ENCODE data around the gene ADORA3.

ADORA3 gene

GRCh38 chr1:111474521-111474920 lies 28.9 kb downstream of the ADORA3 start:
- no peak for DNase-seq

DNA sequence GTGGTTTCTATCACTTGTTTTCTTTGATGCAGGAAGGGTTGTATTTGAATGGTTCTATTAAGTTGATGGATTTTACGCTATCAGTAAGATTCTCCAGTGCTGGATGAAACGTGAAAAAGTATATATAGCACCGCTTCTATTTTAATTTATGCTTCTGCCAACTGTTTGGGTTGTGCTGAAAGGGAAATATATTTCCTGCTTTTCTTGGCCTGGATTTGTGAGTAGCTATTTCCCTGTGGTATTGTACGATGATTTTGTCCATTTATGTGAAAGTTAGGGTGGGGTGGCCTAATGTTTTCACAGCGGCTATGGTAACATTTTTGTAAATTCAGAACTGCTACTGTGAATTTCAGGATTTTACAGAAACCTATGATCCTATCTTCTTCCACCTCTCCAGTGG lies 29.3 kb downstream of the ADORA3 start:
- no peak for DNase-seq

- DNase-seq: no peak
These were observed 31.9 kb downstream of the ADORA3 start for GRCh38 chr1:111471538-111471937.

DNA sequence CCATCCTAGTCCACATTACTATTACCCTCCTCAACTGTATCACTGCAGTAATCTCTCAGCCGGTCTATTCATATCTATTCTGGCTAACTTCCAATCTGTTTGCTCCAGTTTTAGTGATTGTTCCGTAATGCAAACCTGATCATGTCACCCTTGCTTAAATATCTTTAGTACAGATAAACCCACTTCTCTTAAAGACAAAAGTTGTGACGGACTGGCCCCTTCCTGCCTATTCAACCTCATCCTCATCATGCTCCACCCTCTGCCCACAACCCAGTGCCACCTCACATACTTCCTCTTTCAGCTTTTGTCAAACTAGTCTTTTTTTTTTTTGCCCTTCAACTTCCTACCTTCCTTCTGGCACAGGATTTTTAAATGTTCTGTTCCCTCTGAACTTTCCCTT lies 32.4 kb downstream of the ADORA3 start:
- DNase-seq: peak; percentile 83

DNA sequence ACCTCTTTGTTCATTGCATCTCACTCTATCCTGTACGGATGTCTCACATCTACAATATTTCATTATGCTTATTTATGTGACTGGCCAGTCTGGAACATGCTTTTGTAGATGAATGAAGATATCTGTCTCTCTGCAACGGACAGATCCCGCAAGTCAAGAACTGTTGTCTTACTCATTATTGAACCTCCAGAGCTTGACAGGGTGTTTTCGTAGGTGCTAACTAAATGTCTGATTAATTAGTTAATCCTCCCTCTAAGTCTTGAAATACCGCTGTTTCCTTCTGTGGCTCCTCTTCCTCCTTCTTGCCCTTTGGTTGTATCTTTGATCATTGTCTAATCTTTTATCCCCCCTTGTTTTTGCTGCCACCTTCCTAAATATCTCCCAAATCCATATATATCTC lies 32.8 kb downstream of the ADORA3 start:
- peak; percentile 18 for DNase-seq

DNA sequence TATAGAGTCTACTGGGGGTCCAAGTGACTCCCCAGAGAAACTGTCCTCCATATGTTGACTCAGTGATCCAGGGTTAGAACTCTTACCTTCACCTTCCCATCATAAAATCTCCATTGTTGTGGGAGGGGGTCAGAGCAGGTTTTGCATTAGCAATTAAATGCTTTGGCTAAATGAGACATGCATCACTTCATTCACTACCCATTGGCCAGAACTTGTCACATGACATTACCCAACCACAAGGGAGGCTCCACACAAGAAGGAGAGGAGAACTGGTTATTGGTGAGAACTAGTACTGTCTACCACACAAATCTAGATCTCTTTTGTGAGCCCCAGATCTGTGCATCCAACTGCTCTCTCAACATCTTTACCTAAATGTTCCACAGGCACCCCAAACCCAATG lies 33.9 kb downstream of the ADORA3 start:
- DNase-seq: no peak

DNA sequence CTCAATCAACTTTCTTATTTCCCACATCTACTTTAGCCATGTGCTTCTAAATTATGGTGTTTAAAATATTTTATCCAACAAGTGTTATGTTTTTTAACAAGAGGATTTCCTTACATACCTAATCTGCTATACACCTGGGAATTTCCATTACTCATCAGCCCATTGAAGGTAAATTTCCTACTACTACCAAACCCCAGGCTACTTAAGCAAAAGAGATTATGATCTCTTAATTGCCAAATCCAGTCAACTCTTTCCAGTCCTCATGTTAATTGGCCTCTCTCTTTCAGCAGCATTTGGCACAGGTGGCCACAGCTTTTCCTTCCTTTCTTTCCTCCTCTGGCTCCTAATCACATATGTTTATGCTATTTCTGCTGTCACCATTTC lies 34.7 kb downstream of the ADORA3 start:
- no peak for DNase-seq

DNA sequence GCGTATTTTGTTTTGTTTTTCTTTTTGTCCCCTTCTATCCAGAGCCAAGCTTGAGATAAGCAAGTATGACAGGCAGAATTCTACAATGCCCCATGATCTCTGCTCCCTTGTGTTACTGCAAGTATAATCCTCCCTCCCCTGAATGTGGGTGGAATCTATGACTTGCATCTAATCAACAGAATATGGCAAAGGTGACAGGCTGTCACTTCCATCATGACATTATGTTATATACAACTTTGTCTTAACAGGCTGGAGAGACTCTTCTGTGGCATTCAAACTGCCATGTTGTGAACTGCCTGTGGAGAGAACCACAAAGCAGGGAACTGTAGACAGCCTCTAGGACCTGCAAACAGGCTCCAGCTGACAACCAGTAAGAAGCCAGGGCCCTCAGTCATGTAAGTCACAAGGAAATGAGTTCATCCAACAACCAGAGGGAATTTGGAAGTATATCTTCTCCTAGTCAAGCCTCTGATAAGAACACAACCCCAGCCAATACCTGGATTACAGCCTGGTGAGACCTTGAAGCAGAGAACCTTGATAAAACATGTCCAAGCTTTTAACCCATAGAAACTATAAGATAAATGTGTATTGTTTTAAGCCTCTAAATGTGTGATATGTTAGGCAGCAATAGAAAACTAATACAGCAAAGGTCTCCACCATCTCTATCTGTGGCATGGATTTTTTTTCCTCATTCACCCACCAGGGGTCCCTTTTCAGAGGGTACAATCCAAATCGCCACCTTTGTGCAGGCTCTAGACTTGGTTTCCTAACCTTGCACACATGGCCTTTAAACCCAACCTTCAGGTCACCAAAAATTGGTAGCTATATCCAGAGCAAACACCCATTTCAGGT lies 35.3 kb downstream of the ADORA3 start:
- DNase-seq: no peak

GRCh38 chr1:111466480-111466879 lies 37.0 kb downstream of the ADORA3 start:
- DNase-seq: no peak

GRCh38 chr1:111465754-111466153 lies 37.7 kb downstream of the ADORA3 start:
- DNase-seq: no peak

GRCh38 chr1:111463029-111463683 lies 40.3 kb downstream of the ADORA3 start:
- no peak for DNase-seq

GRCh38 chr1:111462370-111463028 lies 40.9 kb downstream of the ADORA3 start:
- DNase-seq: no peak

GRCh38 chr1:111461765-111462164 lies 41.7 kb downstream of the ADORA3 start:
- no peak for DNase-seq

GRCh38 chr1:111455642-111456031 lies 47.8 kb downstream of the ADORA3 start:
- no peak for DNase-seq

GRCh38 chr1:111454859-111455641 lies 48.4 kb downstream of the ADORA3 start:
- DNase-seq: no peak

DNA sequence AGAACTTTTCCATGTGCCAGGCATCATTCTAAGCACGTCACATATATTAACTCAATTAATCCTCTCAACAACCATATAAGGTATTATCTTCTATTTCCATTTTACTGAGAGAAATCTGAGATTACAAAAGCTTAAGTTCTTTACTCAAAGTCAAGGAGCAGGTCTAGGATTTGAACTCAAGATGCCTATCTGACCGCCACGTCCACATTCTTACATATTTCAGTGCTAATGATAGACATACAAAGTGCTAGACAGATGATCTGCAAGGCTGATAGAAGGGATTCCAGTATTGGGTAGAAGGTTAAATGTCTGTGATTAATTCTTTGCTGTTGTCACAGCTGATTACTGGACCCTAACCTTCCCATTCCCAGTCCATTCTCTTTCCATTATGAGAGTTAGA lies 49.7 kb downstream of the ADORA3 start:
- no peak for DNase-seq

- no peak for DNase-seq
These were observed 50.9 kb downstream of the ADORA3 start for GRCh38 chr1:111452581-111452980.

DNA sequence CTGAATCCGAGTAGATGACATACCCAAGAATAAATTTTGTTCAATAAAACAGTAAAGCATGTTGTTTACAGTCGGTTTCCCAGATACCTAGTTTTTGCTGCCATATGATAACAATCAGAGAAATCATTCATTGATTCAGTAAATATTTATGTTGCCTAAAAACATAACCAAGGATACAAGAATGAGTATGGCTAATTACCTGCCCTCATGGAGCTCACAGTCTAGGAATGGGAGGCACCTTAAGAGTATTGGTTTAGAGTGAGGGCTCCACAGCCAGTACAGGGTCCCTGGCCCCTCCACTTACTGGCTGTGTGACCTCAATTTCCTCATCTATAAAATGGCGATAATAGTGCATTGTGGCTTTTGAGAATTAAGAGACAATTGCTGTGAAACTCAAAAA lies 53.2 kb downstream of the ADORA3 start:
- no peak for DNase-seq

DNA sequence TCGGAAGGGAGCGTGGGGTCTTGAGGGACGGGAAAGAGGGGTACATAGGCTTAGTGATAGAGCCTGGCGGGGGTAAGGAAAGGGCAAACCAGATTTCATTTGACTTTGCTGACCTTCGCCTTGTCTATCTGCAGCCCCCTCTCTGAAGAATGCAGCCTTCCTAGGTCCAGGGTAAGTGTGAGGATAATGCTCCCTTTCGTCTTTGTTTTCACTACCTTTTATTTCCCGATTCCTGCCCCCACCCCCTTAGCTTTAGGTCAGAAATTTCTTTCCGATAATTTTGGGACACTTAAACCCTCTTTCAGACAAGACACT lies 53.8 kb downstream of the ADORA3 start:
- no peak for DNase-seq

Measured in CD4-positive, alpha-beta T cell treated with Interleukin-12 subunit alpha and Interleukin-12 subunit beta, for 1 hour (primary cell).